NCI-H2107 treated with DMSO at 0.1 percent for 48 hours (cell line): Measurements from ENCODE around the gene NAA16.
"Not testable (repeated sequence)": the region's sequence is repeated elsewhere in the genome, so short reads cannot be mapped to it uniquely, and the experiment has no call there.

Source experiments
- DNase-seq: peaks from one replicate; lab custom pipeline; 2025; ENCODE audit not compliant: unreplicated experiment; lab: John Stamatoyannopoulos, UW

NAA16 gene

DNA sequence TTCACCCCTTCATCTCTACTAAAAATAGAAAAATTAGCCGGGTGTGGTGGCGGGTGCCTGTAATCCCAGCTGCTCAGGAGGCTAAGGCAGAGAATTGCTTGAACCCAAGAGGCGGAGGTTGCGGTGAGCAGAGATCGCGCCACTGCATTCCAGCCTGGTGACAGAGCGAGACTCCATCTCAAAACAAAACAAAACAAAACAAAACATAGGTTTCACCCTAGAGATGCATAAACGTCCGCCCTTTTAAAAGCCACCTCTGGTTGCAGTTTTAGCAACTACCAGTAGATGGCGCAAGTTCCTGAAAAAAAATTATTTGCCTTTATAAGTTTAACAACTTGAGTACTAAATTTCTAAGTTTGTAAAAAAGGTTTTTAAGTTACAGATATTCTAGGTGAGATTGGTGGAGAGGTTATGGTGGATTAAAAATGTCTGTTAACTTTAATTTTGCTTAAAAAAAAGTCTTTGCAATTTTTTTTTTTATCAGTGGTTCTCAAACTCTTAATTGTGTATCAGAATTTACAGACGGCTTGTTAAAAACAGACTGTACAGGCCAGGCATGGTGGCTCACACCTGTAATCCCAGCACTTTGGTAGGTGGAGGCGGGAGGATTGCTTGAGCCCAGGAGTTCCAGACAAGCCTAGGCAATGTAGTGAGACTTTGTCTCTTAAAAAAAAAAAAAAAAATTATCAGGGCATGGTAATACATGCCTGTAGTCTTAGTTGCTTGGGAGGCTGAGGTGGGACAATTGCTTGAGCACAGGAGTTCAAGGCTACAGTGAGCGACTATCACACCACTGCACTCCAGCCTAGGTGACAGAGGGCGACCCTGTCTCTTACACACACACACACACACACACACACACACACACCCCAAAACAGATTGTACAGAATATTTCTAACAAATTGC is 42.1 kb downstream of the NAA16 start:
- peak; percentile 55 for DNase-seq

DNA sequence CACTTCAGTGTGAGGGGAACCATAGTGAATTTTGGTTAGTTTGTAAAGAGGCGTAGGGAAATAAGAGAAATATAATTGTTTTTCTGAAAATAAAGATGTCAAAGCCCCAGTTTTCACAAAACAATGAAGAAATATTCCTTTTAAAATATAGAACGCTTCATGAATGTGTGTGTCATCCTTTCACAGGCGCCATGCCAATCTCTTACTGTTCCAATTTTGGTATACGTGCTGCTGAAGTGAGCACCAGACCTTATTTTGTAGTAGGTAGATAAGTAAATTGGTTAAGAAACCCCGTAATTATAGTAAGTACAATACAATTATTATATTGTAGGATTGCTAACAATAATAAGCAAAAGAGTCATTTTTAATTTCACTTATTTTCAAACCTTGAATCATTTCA is 43.3 kb downstream of the NAA16 start:
- DNase-seq: no peak

DNA sequence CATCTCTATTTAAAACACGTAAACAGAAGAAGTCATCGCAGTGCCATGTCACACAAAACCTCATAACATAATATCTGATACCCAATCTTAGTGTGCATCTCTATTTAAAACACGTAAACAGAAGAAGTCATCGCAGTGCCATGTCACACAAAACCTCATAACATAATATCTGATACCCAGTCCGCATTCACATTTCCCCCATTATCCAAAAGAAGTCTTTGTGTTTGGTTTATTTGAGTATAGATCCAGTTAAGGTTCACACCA is 45.2 kb downstream of the NAA16 start:
- DNase-seq: not testable (repeated sequence)

DNA sequence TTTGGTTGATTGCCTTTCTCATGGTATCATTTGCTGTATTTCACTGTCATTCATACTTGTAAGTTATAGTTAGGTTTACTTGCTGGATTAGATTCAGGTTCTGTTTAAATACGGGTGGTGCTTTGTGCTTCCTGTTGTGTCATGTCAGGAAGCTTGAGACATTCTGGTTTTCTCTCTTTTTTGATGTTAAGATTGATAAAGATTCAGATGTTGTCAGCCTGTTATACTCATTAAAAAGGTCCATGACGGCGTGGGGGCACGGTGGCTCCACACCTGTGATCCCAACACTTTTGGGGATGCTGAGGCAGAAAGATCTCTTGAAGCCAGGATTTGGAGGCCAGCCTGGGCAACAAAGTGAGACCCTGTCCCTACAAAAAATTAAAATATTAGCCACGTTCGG is 45.7 kb downstream of the NAA16 start:
- no peak for DNase-seq

DNA sequence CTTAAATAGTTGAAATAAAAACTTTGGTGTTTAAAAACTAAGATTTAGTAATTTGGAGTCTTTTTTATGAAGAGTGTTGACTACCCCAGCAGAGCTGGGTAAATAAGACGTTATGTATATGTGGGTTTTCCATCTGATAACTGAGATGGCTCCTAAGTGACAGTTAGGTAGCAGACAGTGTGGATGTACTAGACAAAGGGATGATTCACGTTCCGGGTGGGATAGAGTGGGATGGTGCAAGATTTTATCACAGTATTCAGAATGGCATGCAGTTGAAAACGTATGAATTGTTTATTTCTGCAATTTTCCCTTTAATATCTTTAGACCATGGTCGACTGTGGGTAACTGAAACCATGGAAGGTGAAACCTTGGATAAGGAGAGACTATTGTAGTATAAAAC is 50.4 kb downstream of the NAA16 start:
- no peak for DNase-seq

DNA sequence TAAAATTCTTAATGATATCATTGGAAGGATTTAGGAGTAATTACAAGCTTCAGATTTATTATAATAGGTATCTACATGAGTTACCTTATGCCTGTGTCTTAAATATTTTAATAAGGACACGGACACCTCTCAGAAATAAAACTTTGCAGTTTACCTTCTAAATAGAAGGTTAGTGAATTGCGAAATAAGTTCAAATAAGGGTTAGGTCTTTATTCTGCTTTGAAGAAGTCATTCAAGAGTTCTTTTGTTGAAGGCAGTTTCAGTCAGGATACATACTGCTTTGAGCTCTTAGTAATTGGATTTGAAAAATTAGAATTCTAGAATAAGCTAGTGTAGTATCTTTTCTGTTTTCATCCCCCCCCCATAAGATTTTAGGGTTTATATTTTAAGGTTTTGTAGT is 53.0 kb downstream of the NAA16 start:
- DNase-seq: no peak

GRCh38 chr13:41365631-41366030 is 54.6 kb downstream of the NAA16 start:
- no peak for DNase-seq

DNA sequence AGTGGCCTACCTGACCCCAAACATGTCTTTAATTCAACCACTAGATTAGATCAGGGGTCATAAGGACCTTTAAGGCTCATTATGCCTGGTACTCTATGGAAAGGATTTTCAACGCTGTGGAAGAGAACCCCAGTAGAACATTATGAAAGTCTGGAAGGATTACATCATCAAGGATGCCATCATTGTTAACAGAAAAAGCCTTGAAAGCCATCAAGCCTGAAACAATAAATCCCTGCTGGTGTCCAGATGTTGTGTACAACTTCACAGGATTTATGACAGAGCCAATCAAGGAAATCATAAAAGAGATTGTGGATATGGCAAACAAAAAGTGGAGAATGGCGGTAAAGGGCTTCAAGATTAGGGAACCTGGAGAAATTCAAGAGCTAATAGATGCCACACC is 59.7 kb downstream of the NAA16 start:
- no peak for DNase-seq

GRCh38 chr13:41377446-41377845 is 66.4 kb downstream of the NAA16 start:
- no peak for DNase-seq

DNA sequence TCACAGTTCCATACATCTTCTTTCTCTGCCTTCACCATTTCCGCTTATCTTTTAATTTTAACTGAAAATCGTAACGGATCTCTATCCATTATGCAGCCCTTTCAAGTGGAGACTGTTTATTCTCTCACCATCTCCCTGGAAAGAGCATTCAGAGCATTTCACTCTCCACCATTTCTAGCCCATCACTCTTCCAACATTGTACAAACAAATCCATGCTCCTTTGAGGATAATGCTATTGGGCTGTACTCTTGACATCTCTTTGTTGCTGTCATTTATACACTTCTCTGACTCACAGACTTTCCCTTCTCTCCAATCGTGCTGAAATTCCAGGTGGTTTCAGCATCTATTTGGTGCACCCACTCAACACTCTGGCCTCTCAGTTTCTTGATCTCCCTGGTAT is 71.4 kb downstream of the NAA16 start:
- DNase-seq: no peak

GRCh38 chr13:41383386-41383785 is 72.3 kb downstream of the NAA16 start:
- no peak for DNase-seq

GRCh38 chr13:41384749-41385503 is 73.9 kb downstream of the NAA16 start:
- DNase-seq: no peak

- DNase-seq: no peak
Measured at GRCh38 chr13:41386211-41386610, 75.1 kb downstream of the NAA16 start.

DNA sequence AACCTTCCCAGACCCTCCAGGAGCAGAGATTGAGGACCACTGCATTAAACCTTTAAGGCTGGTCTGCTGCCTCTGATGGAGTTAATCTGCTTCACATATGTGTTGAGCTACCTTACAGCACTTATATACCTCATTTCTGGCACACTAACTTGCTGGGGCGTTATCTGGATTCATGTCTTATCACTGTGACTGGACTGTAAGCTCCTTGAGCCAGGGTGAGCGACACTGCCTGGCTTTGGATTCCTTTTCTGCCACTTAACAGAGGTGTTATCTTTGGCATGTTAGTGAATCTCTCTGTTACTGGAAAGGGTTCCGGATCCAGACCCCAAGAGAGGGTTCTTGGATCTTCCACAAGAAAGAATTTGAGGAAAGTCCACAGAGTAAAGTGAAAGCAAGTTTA is 76.5 kb downstream of the NAA16 start:
- no peak for DNase-seq

DNA sequence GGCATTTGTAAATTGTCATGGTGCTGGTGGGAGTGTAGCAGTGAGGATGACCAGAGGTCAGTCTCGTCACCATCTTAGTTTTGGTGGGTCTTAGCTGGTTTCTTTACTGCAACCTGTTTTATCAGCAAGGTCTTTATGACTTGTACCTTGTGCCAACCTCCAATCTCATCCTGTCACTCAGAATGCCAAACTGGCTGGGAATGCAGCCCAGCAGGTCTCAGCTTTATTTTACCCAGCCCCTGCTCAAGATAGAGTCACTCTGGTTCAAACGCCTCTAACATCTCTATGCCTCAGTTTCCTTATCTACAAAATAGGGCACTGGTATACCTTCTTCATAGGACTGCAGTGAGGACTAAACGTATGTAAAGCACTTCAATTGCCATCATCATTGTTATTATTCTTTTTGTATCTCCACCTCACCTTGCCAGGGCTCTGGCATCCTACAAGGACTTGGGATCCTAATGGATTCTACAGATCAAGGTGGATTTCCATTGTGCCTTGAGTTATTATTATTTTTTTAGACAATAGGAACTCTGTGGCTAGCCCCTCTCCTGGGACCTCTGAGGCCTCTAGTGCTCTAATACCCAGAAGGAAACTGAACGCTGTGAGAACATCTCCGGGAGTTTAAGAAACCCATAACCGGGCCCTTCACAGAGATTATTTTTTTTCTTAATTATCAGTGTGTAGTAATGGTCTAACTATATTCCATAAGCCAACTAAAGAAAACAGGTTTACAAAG is 77.2 kb downstream of the NAA16 start:
- no peak for DNase-seq

DNA sequence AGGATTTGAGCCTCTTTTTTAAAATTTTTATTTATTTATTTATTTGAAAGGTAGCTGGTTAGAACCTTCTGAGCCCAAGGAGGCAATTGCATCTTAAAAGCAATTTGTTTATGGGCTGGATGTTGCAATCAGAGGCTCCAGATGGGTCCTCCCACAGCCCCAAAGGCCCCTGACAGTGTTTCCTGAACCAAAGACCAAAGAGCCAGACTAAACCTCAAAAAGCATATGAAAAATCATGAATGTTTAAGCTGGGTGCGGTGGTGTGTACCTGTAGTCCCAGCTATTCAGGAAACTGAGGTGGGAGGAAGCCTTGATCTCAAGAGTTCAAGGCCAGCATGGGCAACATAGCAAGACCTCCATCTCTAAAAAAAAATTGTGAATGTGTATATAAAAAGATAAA is 78.5 kb downstream of the NAA16 start:
- no peak for DNase-seq

DNA sequence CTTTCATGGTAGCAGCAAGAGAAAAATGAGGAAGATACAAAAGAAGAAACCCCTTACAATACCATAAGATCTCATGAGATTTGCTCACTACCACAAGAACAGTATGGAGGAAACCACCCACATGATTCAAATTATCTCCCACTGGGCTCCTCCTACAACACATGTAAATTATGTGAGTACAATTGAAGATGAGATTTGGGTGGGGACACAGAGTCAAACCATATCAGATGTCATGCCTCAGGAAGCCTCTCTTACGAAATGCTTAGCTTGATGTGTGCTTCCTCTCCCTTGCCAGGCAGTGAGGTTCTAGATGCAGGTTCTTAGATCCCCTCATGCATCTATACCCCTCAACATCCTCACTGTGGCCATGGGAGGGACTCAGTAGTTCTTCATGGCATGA is 83.1 kb downstream of the NAA16 start:
- no peak for DNase-seq

DNA sequence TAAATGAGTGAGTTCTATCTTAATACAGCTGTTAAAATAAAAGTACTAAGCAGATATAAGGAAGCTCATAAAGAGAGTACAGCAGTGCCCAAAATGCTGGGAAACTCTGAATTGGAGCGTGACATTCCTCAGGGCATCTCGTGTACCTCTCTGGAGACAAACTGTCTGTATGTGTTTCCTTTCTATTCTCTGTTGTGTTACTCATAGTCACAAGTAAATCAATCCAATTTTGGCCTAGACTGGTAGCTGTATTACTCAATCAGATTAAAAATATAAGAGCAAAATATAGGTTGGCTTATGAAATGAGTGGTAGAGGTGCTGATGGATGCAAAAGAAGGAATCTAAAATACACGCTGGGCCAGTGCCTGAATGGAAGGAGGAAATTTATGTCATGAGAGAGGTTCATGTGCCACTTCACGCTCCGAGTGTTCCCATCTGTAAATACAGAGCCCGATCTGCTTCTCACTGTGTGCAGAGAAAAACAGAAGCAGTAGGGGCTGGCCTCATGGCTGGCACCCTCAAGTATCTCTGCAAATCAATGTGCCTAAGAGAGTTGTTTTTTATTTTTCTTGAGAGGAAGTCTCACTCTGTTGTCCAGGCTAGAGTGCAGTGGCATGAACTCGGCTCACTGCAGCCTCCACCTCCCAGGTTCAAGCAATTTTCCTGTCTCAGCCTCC is 87.6 kb downstream of the NAA16 start:
- DNase-seq: no peak

- no peak for DNase-seq
Measured at GRCh38 chr13:41401366-41401765, 90.3 kb downstream of the NAA16 start.

- DNase-seq: no peak
Measured at GRCh38 chr13:41402691-41403511, 91.8 kb downstream of the NAA16 start.

GRCh38 chr13:41403983-41404382 is 92.9 kb downstream of the NAA16 start:
- no peak for DNase-seq
